ENCODE results near the gene EIF4ENIF1. TPM values are rescaled to one million over a fixed set of nuclear protein-coding genes. Genes with fewer than 3 reads are reported as not detected.
"Not testable (repeated sequence)": the region's sequence is repeated elsewhere in the genome, so short reads cannot be mapped to it uniquely, and the experiment has no call there.

Gene EIF4ENIF1
- total RNA-seq, 1 donor from 2014 or later = 6.5 TPM

- DNase-seq (ENCODE audit: low spot score) = no peak
Observed at GRCh38 chr22:31495343-31495742, 5.7 kb upstream of the EIF4ENIF1 start.

- not testable (repeated sequence) for DNase-seq (ENCODE audit: low spot score)
Observed at GRCh38 chr22:31493355-31493754, 3.7 kb upstream of the EIF4ENIF1 start.

- DNase-seq (ENCODE audit: low spot score) = no peak
Observed at GRCh38 chr22:31492151-31492550, 2.5 kb upstream of the EIF4ENIF1 start.

GRCh38 chr22:31491218-31491962 lies 1.7 kb upstream of the EIF4ENIF1 start:
- no peak for DNase-seq (ENCODE audit: low spot score)

GRCh38 chr22:31490496-31490925 lies 869 bp upstream of the EIF4ENIF1 start:
- DNase-seq (ENCODE audit: low spot score) = peak; percentile 78

GRCh38 chr22:31488988-31489617 lies 539 bp downstream of the EIF4ENIF1 start:
- peak; percentile 31 for DNase-seq (ENCODE audit: low spot score)

- no peak for DNase-seq (ENCODE audit: low spot score)
Observed at GRCh38 chr22:31488346-31488883, 1.2 kb downstream of the EIF4ENIF1 start.

GRCh38 chr22:31486951-31487350 lies 2.7 kb downstream of the EIF4ENIF1 start:
- no peak for DNase-seq (ENCODE audit: low spot score)

- not testable (repeated sequence) for DNase-seq (ENCODE audit: low spot score)
Observed at GRCh38 chr22:31486369-31486768, 3.3 kb downstream of the EIF4ENIF1 start.

GRCh38 chr22:31482470-31482869 lies 7.2 kb downstream of the EIF4ENIF1 start:
- not testable (repeated sequence) for DNase-seq (ENCODE audit: low spot score)

- DNase-seq (ENCODE audit: low spot score) = no peak
Observed at GRCh38 chr22:31481129-31481528, 8.5 kb downstream of the EIF4ENIF1 start.

- DNase-seq (ENCODE audit: low spot score) = no peak
Observed at GRCh38 chr22:31477329-31477728, 12.3 kb downstream of the EIF4ENIF1 start.

GRCh38 chr22:31475800-31476199 lies 13.8 kb downstream of the EIF4ENIF1 start:
- DNase-seq (ENCODE audit: low spot score) = no peak

GRCh38 chr22:31474743-31475142 lies 14.9 kb downstream of the EIF4ENIF1 start:
- peak; percentile 19 for DNase-seq (ENCODE audit: low spot score)

GRCh38 chr22:31465307-31465706 lies 24.3 kb downstream of the EIF4ENIF1 start:
- DNase-seq (ENCODE audit: low spot score) = no peak

- DNase-seq (ENCODE audit: low spot score) = no peak
Observed at GRCh38 chr22:31461699-31462098, 27.9 kb downstream of the EIF4ENIF1 start.

- peak; percentile 28 for DNase-seq (ENCODE audit: low spot score)
Observed at GRCh38 chr22:31451709-31452571, 37.7 kb downstream of the EIF4ENIF1 start.

- no peak for DNase-seq (ENCODE audit: low spot score)
Observed at GRCh38 chr22:31449506-31449905, 40.1 kb downstream of the EIF4ENIF1 start.

- no peak for DNase-seq (ENCODE audit: low spot score)
Observed at GRCh38 chr22:31448382-31448781, 41.3 kb downstream of the EIF4ENIF1 start.

GRCh38 chr22:31447337-31447736 lies 42.3 kb downstream of the EIF4ENIF1 start:
- DNase-seq (ENCODE audit: low spot score) = no peak

- no peak for DNase-seq (ENCODE audit: low spot score)
Observed at GRCh38 chr22:31446767-31447166, 42.9 kb downstream of the EIF4ENIF1 start.

- no peak for DNase-seq (ENCODE audit: low spot score)
Observed at GRCh38 chr22:31446208-31446607, 43.4 kb downstream of the EIF4ENIF1 start.

All from umbilical cord (tissue), 2 donors.